Stimulated activated CD4-positive, alpha-beta T cell treated with anti-CD3 and anti-CD28 coated beads, Interleukin-15, amount 100 ng/mL, for 48 hours (primary cell): Measurements from ENCODE around the gene MAJIN.
"Not testable (repeated sequence)": the region's sequence is repeated elsewhere in the genome, so short reads cannot be mapped to it uniquely, and the experiment has no call there.

Experiments
- DNase-seq, 2 donors: peaks; one replicate each; pipeline ENCODE4 v3.0.0-alpha.2; 2020; ENCODE audit warnings: low read depth in 2 of 2

MAJIN gene

GRCh38 chr11:64971421-64972233 is at the start of gene MAJIN:
Gene MAJIN, minus strand, starts transcription at chr11:64972108. Its CDS starts 12,703 bp downstream, at chr11:64959405.
- DNase-seq = peak; percentile 89 to 90

GRCh38 chr11:65021509-65021908 is 49.6 kb upstream of the MAJIN start:
- DNase-seq = no peak

GRCh38 chr11:65021003-65021402 is 49.1 kb upstream of the MAJIN start:
- no peak for DNase-seq

- no peak for DNase-seq
These were observed 47.9 kb upstream of the MAJIN start for GRCh38 chr11:65019824-65020223.

GRCh38 chr11:65017937-65018336 is 46.0 kb upstream of the MAJIN start:
- no peak for DNase-seq

GRCh38 chr11:65016705-65017104 is 44.8 kb upstream of the MAJIN start:
- DNase-seq = no peak

GRCh38 chr11:65014726-65015227 is 42.9 kb upstream of the MAJIN start:
- no peak for DNase-seq

GRCh38 chr11:65013888-65014725 is 42.2 kb upstream of the MAJIN start, which contains the start of gene ARL2:
Gene ARL2, plus strand, starts transcription at chr11:65014160. Its CDS starts 48 bp downstream, at chr11:65014208.
- peak; percentile 74 to 77 for DNase-seq

GRCh38 chr11:65013130-65013887 is 41.4 kb upstream of the MAJIN start:
- peak; percentile 84 to 89 for DNase-seq

- no peak for DNase-seq
These were observed 37.0 kb upstream of the MAJIN start for GRCh38 chr11:65008873-65009272.

GRCh38 chr11:65008016-65008415 is 36.1 kb upstream of the MAJIN start:
- no peak for DNase-seq

GRCh38 chr11:65003968-65004367 is 32.1 kb upstream of the MAJIN start:
- not testable (repeated sequence) for DNase-seq

GRCh38 chr11:65003282-65003681 is 31.4 kb upstream of the MAJIN start:
- no peak for DNase-seq

- DNase-seq = no peak
These were observed 30.8 kb upstream of the MAJIN start for GRCh38 chr11:65002706-65003105.

GRCh38 chr11:64999478-64999877 is 27.6 kb upstream of the MAJIN start:
- DNase-seq = no peak

GRCh38 chr11:64998690-64999431 is 27.0 kb upstream of the MAJIN start:
- DNase-seq = no peak

- DNase-seq = no peak
These were observed 26.2 kb upstream of the MAJIN start for GRCh38 chr11:64998141-64998540.

- DNase-seq = no peak
These were observed 24.9 kb upstream of the MAJIN start, which contains the start of gene BATF2 for GRCh38 chr11:64996710-64997380. Gene BATF2, minus strand, starts transcription at chr11:64996971. Its CDS starts 57 bp downstream, at chr11:64996914.

GRCh38 chr11:64996327-64996709 is 24.4 kb upstream of the MAJIN start:
- no peak for DNase-seq

GRCh38 chr11:64994318-64994717 is 22.4 kb upstream of the MAJIN start:
- no peak for DNase-seq
